ENCODE measurements around the gene TMEM117.

GRCh38 chr12:44077294-44077693 lies 241.4 kb downstream of the TMEM117 start:
- no peak for TF ChIP-seq CTCF (conservative IDR thresholded peaks at IDR 0.05; ENCODE audit: low read depth, low read length)
- no peak for TF ChIP-seq EZH2 (IDR thresholded peaks at IDR 0.05; ENCODE audit: borderline replicate concordance, low read depth, low read length, poor library complexity, severe bottlenecking)

Measured in A673 (cell line).